Natural killer cell treated with Interleukin-12 subunit alpha and Interleukin-12 subunit beta and Interleukin-15 and Interleukin-18, amount 100 ng/mL, for 72 hours (primary cell): ENCODE data around the gene SUPT16H. TPM values are rescaled to one million over a fixed set of nuclear protein-coding genes. Genes with fewer than 3 reads are reported as not detected.

ENCODE experiments used
- ATAC-seq, 2 donors: fragments of 150-1000 bp; cut with Tn5 transposase in 1 of 2; sonication (Bioruptor Pico), chemical (Tn5 transposase) in 1 of 2; 2 replicates each; pipeline ENCODE4 v1.10.0; 2021
- DNase-seq: peaks from one replicate; pipeline ENCODE4 v3.0.0; 2022; ENCODE audit warnings: low spot score
- H3K27ac Mint-ChIP-seq, 2 donors: 1 replicate in 1 of 2; 2 replicates in 1 of 2; pipeline ENCODE4 v1.8.0; 2022; ENCODE audit warnings: mixed read lengths in 2 of 2, mild to moderate bottlenecking in 1 of 2, moderate library complexity in 1 of 2
- H3K27me3 Mint-ChIP-seq, 2 donors: 1 replicate in 1 of 2; 2 replicates in 1 of 2; pipeline ENCODE4 v1.8.0; 2022; ENCODE audit warnings: mixed read lengths in 2 of 2
- H3K36me3 Mint-ChIP-seq: one replicate; pipeline ENCODE4 v1.8.0; 2022; ENCODE audit warnings: mixed read lengths
- H3K4me1 Mint-ChIP-seq, 2 donors: 1 replicate in 1 of 2; 2 replicates in 1 of 2; pipeline ENCODE4 v1.8.0; 2022; ENCODE audit warnings: low read depth in 2 of 2, mixed read lengths in 2 of 2, mild to moderate bottlenecking in 1 of 2
- H3K4me3 Mint-ChIP-seq: one replicate; pipeline ENCODE4 v1.8.0; 2022; ENCODE audit warnings: mixed read lengths
- H3K9me3 Mint-ChIP-seq: 2 replicates; pipeline ENCODE4 v1.8.0; 2022; ENCODE audit warnings: mixed read lengths
- total RNA-seq, 2 donors: library from RNA; stranded (reverse); gene quantifications; one replicate each; pipeline ENCODE4 v1.2.3, GENCODE V29; 2022

Gene SUPT16H
- total RNA-seq, result 100 to 1,000 TPM; 105 to 132 TPM

GRCh38 chr14:21383848-21384493 is at the start of gene SUPT16H:
Gene SUPT16H (minus strand): TSS chr14:21384019. CDS start chr14:21383927, 92 bp downstream.
- H3K27me3 Mint-ChIP-seq, result no peaks in the 10 kb centered on the region
- H3K36me3 Mint-ChIP-seq, result peaks cover 9% of the 10 kb centered on the region
- H3K27ac Mint-ChIP-seq, result peak within 1 kb of the TSS; percentile 94 to 99
- peak within 1 kb of the TSS; percentile 97 for H3K4me3 Mint-ChIP-seq
- peak; percentile 97 to 98 for ATAC-seq
- no peaks in the 10 kb centered on the region for H3K9me3 Mint-ChIP-seq
- peaks cover 20 to 26% of the 10 kb centered on the region in 2 donors for H3K4me1 Mint-ChIP-seq
- peak; percentile 97 for DNase-seq

GRCh38 chr14:21431126-21431525 is 47.3 kb upstream of the SUPT16H start:
- H3K27ac Mint-ChIP-seq, result no peak overlapping the region
- no peak overlapping the region for H3K4me3 Mint-ChIP-seq
- peaks cover 15% of the 10 kb centered on the region for H3K36me3 Mint-ChIP-seq

GRCh38 chr14:21428930-21429329 is 45.1 kb upstream of the SUPT16H start:
- peaks cover 6 to 19% of the 10 kb centered on the region in 2 donors for H3K4me1 Mint-ChIP-seq
- DNase-seq (no peak), ATAC-seq (no peak)
- H3K9me3 Mint-ChIP-seq, result no peaks in the 10 kb centered on the region
- H3K4me3 Mint-ChIP-seq, result no peak overlapping the region
- no peaks in the 10 kb centered on the region for H3K27me3 Mint-ChIP-seq
- peaks cover 24% of the 10 kb centered on the region for H3K36me3 Mint-ChIP-seq
- H3K27ac Mint-ChIP-seq, result no peak overlapping the region

More at GRCh38 chr14:21431126-21431525, 47.3 kb upstream of the SUPT16H start:
- Mint-ChIP-seq H3K27me3 (no peaks in the 10 kb centered on the region), H3K4me1 (peaks cover 24 to 32% of the 10 kb centered on the region in 2 donors), H3K9me3 (no peaks in the 10 kb centered on the region)
- ATAC-seq (no peak), DNase-seq (no peak)

GRCh38 chr14:21426692-21427091 is 42.9 kb upstream of the SUPT16H start:
- Mint-ChIP-seq H3K9me3 (no peaks in the 10 kb centered on the region), H3K4me3 (no peak overlapping the region), H3K36me3 (peaks cover 26% of the 10 kb centered on the region), H3K27ac (peak overlapping the region in 1 of 2 donors; percentile 24), H3K4me1 (peaks cover 0 to 11% of the 10 kb centered on the region in 2 donors), H3K27me3 (no peaks in the 10 kb centered on the region)
- no peak for DNase-seq
- ATAC-seq, result no peak

- Mint-ChIP-seq H3K27me3 (no peaks in the 10 kb centered on the region), H3K9me3 (no peaks in the 10 kb centered on the region), H3K36me3 (peaks cover 23% of the 10 kb centered on the region), H3K27ac (no peak overlapping the region), H3K4me3 (no peak overlapping the region), H3K4me1 (peaks cover under 1 to 5% of the 10 kb centered on the region in 2 donors)
- DNase-seq (no peak), ATAC-seq (no peak)
Measured at GRCh38 chr14:21419528-21419927, 35.7 kb upstream of the SUPT16H start.

- no peaks in the 10 kb centered on the region for H3K9me3 Mint-ChIP-seq
- ATAC-seq (no peak), DNase-seq (no peak)
- peaks cover 30% of the 10 kb centered on the region for H3K36me3 Mint-ChIP-seq
- no peaks in the 10 kb centered on the region for H3K27me3 Mint-ChIP-seq
- peaks cover 4 to 5% of the 10 kb centered on the region in 2 donors for H3K4me1 Mint-ChIP-seq
- no peak overlapping the region for H3K4me3 Mint-ChIP-seq
- H3K27ac Mint-ChIP-seq, result no peak overlapping the region
Measured at GRCh38 chr14:21415329-21415728, 31.5 kb upstream of the SUPT16H start.

- peaks cover 34% of the 10 kb centered on the region for H3K36me3 Mint-ChIP-seq
- H3K27me3 Mint-ChIP-seq, result no peaks in the 10 kb centered on the region
- peak overlapping the region; percentile 28 for H3K4me3 Mint-ChIP-seq
- DNase-seq (no peak), ATAC-seq (peak in 1 of 2 donors; percentile 67)
- no peaks in the 10 kb centered on the region for H3K9me3 Mint-ChIP-seq
- peak overlapping the region; percentile 0 to 65 for H3K27ac Mint-ChIP-seq
- H3K4me1 Mint-ChIP-seq, result peaks cover 0 to 5% of the 10 kb centered on the region in 2 donors
Measured at GRCh38 chr14:21414137-21414631, 30.4 kb upstream of the SUPT16H start.

GRCh38 chr14:21408147-21408546 is 24.3 kb upstream of the SUPT16H start:
- Mint-ChIP-seq H3K4me1 (no peaks in the 10 kb centered on the region), H3K27me3 (no peaks in the 10 kb centered on the region), H3K36me3 (peaks cover 42% of the 10 kb centered on the region), H3K9me3 (no peaks in the 10 kb centered on the region), H3K4me3 (no peak overlapping the region), H3K27ac (no peak overlapping the region)
- DNase-seq (no peak), ATAC-seq (no peak)

GRCh38 chr14:21406213-21406612 is 22.4 kb upstream of the SUPT16H start:
- H3K9me3 Mint-ChIP-seq, result no peaks in the 10 kb centered on the region
- H3K27ac Mint-ChIP-seq, result no peak overlapping the region
- H3K27me3 Mint-ChIP-seq, result no peaks in the 10 kb centered on the region
- H3K4me3 Mint-ChIP-seq, result no peak overlapping the region
- no peaks in the 10 kb centered on the region for H3K4me1 Mint-ChIP-seq
- DNase-seq (no peak), ATAC-seq (no peak)
- H3K36me3 Mint-ChIP-seq, result peaks cover 45% of the 10 kb centered on the region

- DNase-seq (no peak), ATAC-seq (no peak)
- Mint-ChIP-seq H3K36me3 (peaks cover 55% of the 10 kb centered on the region), H3K9me3 (no peaks in the 10 kb centered on the region), H3K4me1 (no peaks in the 10 kb centered on the region), H3K27me3 (no peaks in the 10 kb centered on the region), H3K27ac (no peak overlapping the region), H3K4me3 (no peak overlapping the region)
Measured at GRCh38 chr14:21405097-21405496, 21.3 kb upstream of the SUPT16H start.

- ATAC-seq (no peak), DNase-seq (no peak)
- H3K9me3 Mint-ChIP-seq, result no peaks in the 10 kb centered on the region
- no peak overlapping the region for H3K27ac Mint-ChIP-seq
- peaks cover 53% of the 10 kb centered on the region for H3K36me3 Mint-ChIP-seq
- H3K4me1 Mint-ChIP-seq, result no peaks in the 10 kb centered on the region
- no peak overlapping the region for H3K4me3 Mint-ChIP-seq
- no peaks in the 10 kb centered on the region for H3K27me3 Mint-ChIP-seq
Measured at GRCh38 chr14:21399311-21399870, 15.6 kb upstream of the SUPT16H start.

GRCh38 chr14:21398901-21399300 is 15.1 kb upstream of the SUPT16H start:
- peaks cover 58% of the 10 kb centered on the region for H3K36me3 Mint-ChIP-seq
- ATAC-seq, result no peak
- no peak for DNase-seq
- H3K27me3 Mint-ChIP-seq, result no peaks in the 10 kb centered on the region
- H3K27ac Mint-ChIP-seq, result no peak overlapping the region
- H3K4me3 Mint-ChIP-seq, result no peak overlapping the region
- no peaks in the 10 kb centered on the region for H3K4me1 Mint-ChIP-seq
- no peaks in the 10 kb centered on the region for H3K9me3 Mint-ChIP-seq

GRCh38 chr14:21395450-21395849 is 11.6 kb upstream of the SUPT16H start:
- ATAC-seq, result no peak
- Mint-ChIP-seq H3K27ac (no peak overlapping the region), H3K36me3 (peaks cover 54% of the 10 kb centered on the region)

GRCh38 chr14:21385188-21385904 is 1.5 kb upstream of the SUPT16H start:
- Mint-ChIP-seq H3K36me3 (peaks cover 9% of the 10 kb centered on the region), H3K4me3 (peak overlapping the region; percentile 97), H3K4me1 (peaks cover 20 to 26% of the 10 kb centered on the region in 2 donors), H3K27ac (peak overlapping the region; percentile 94 to 99), H3K9me3 (no peaks in the 10 kb centered on the region), H3K27me3 (no peaks in the 10 kb centered on the region)
- DNase-seq, result no peak
- no peak for ATAC-seq

More at GRCh38 chr14:21395450-21395849, 11.6 kb upstream of the SUPT16H start:
- H3K27me3 Mint-ChIP-seq, result no peaks in the 10 kb centered on the region
- no peak for DNase-seq
- no peaks in the 10 kb centered on the region for H3K4me1 Mint-ChIP-seq
- no peak overlapping the region for H3K4me3 Mint-ChIP-seq
- H3K9me3 Mint-ChIP-seq, result no peaks in the 10 kb centered on the region
